Smooth muscle cell (in vitro differentiated cells): ENCODE data around the gene PABPN1. TPM values are rescaled to one million over a fixed set of nuclear protein-coding genes. Genes with fewer than 3 reads are reported as not detected.

Experiments
- DNase-seq: peaks from one replicate; lab custom pipeline; 2025; ENCODE audit not compliant: unreplicated experiment; lab: John Stamatoyannopoulos, UW
- H2AFZ ChIP-seq: fragments of 200-600 bp; sonication (generic); 2 replicates; pipeline ENCODE4 v1.6.0; 2016; ENCODE audit warnings: antibody characterized with exemption, low read depth, mild to moderate bottlenecking
- H3F3A ChIP-seq: fragments of 200-600 bp; sonication (generic); 2 replicates; pipeline ENCODE4 v1.6.0; 2017; ENCODE audit warnings: antibody characterized with exemption, low read depth
- H3K27ac ChIP-seq: fragments of 200-600 bp; sonication (generic); 2 replicates; pipeline ENCODE4 v1.5.1; 2016; ENCODE audit warnings: low read depth, mild to moderate bottlenecking
- H3K27me3 ChIP-seq: fragments of 200-600 bp; sonication (generic); 2 replicates; pipeline ENCODE4 v1.6.1; 2016; ENCODE audit warnings: low read depth, mild to moderate bottlenecking
- H3K36me3 ChIP-seq: fragments of 200-600 bp; sonication (generic); 2 replicates; pipeline ENCODE4 v1.5.1; 2016; ENCODE audit warnings: low read depth
- H3K4me1 ChIP-seq: fragments of 200-600 bp; sonication (generic); 2 replicates; pipeline ENCODE4 v1.5.1; 2016; ENCODE audit warnings: low read depth
- H3K4me2 ChIP-seq: fragments of 200-600 bp; sonication (generic); 2 replicates; pipeline ENCODE4 v1.6.0; 2016; ENCODE audit warnings: mild to moderate bottlenecking
- H3K4me3 ChIP-seq: fragments of 200-600 bp; sonication (generic); 2 replicates; pipeline ENCODE4 v1.5.1; 2016; ENCODE audit warnings: mild to moderate bottlenecking
- H3K79me2 ChIP-seq: fragments of 200-600 bp; sonication (generic); 2 replicates; pipeline ENCODE4 v1.6.0; 2016; ENCODE audit warnings: low read depth, mild to moderate bottlenecking
- H3K9ac ChIP-seq: fragments of 200-600 bp; sonication (generic); 2 replicates; pipeline ENCODE4 v1.6.0; 2016; ENCODE audit warnings: low read depth
- H3K9me3 ChIP-seq: fragments of 200-600 bp; sonication (generic); replicated peaks from 2 replicates; pipeline ENCODE4 v1.5.1; 2016; ENCODE audit warnings: low read depth
- H4K20me1 ChIP-seq: fragments of 200-600 bp; sonication (generic); 2 replicates; pipeline ENCODE4 v1.6.0; 2016; ENCODE audit warnings: low read depth
- WGBS: methylation state at CpG from one replicate; pipeline ENCODE4 v1.1.7; 2016; ENCODE audit warnings: low lambda C conversion rate; 5-methylcytosine and 5-hydroxymethylcytosine counted together
- polyA plus RNA-seq: library from polyadenylated mRNA; unstranded; fragments of >200 nt; fragmentation: Nextera tagmentation; extraction: Ambion mirVana; gene quantifications from 2 replicates; pipeline ENCODE4 v1.2.1, GENCODE V29; 2016
- total RNA-seq: library from RNA; depleted of rRNA; stranded (reverse); fragments of >200 nt; gene quantifications from 2 replicates; pipeline ENCODE4 v1.2.3, GENCODE V29; 2014
- TF ChIP-seq, protein P1 (sequence below): fragments of 200-600 bp; sonication (generic); IDR thresholded peaks from 2 replicates; pipeline ENCODE4 v1.5.1; 2017; ENCODE audit warnings: borderline replicate concordance, mild to moderate bottlenecking, antibody characterized with exemption; ENCODE audit not compliant: insufficient read depth, poor library complexity, severe bottlenecking

PABPN1 gene
- total and polyA plus RNA-seq, 2 experiments from 2014 or later = 48.3 to 139 TPM

DNA sequence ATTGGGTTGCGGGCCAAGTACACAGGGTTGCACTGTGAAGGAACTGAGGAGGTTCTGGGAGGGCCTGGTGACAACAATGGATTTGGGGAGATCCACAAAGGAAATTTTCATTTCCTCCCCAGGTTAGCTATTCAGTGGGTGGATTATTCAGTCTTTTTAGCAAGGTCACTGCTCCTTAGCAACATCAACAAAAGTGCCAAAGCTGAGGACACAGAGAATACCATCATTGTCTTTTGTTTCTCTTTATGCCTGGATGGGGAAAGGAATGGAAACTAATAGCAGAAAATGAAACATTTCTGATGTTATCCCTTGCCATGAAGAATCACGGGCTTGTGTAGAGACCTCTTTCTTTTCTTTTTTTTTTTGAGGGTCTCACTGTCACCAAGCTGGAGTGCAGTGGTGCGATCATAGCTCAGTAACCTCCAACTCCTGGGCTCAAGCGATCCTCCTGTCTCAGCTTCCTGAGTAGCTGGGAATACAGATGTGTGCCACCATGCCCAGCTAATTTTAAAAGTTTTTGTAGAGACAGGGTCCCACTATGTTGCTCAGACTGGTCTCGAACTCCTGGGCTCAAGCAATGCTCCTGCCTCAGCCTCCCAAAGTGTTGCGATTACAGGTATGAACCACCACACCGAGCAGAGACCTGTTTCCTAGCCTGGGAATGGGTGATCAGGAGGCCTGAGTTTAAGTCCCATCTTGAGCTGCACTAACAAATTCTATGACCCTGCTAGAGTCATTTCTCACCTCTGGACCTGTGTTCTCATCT lies 25.1 kb upstream of the PABPN1 start:
- H3K4me3 ChIP-seq = no peak overlapping the region
- 96% methylated on average over 7 of the region's 7 CpGs for WGBS
- TF ChIP-seq, protein P1, sequence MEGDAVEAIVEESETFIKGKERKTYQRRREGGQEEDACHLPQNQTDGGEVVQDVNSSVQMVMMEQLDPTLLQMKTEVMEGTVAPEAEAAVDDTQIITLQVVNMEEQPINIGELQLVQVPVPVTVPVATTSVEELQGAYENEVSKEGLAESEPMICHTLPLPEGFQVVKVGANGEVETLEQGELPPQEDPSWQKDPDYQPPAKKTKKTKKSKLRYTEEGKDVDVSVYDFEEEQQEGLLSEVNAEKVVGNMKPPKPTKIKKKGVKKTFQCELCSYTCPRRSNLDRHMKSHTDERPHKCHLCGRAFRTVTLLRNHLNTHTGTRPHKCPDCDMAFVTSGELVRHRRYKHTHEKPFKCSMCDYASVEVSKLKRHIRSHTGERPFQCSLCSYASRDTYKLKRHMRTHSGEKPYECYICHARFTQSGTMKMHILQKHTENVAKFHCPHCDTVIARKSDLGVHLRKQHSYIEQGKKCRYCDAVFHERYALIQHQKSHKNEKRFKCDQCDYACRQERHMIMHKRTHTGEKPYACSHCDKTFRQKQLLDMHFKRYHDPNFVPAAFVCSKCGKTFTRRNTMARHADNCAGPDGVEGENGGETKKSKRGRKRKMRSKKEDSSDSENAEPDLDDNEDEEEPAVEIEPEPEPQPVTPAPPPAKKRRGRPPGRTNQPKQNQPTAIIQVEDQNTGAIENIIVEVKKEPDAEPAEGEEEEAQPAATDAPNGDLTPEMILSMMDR = no peak

DNA sequence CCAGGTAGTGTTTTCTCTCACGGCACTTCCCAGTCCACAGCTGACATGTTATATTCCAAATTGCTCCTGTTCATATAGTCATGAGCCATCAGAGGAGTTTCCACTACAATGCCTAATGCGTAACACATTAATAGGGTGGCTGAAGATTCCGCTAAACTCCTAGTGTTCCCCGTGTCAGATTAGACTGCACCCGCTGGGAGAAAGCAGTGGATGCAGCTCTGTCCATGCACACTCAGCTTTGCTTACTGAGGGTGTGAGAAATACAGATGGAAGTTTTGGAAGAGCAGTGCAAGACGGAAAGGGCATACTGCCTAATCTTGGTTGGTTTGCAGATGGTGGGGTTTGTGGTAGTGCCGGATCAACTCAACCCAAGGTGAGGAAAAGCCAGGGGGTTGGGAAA lies 24.2 kb upstream of the PABPN1 start:
- Histone ChIP-seq H3K9me3 (no peaks in the 10 kb centered on the region), H3K27me3 (no peaks in the 10 kb centered on the region), H4K20me1 (no peaks in the 10 kb centered on the region), H3K79me2 (no peaks in the 10 kb centered on the region), H3K9ac (no peak overlapping the region), H3F3A (peaks cover 2% of the 10 kb centered on the region), H2AFZ (no peak overlapping the region), H3K4me2 (no peak overlapping the region), H3K4me3 (no peak overlapping the region), H3K4me1 (peaks cover 5% of the 10 kb centered on the region), H3K27ac (no peak overlapping the region), H3K36me3 (no peaks in the 10 kb centered on the region)
- TF ChIP-seq, protein P1 = no peak
- WGBS = 91% methylated on average over 7 of the region's 7 CpGs
- DNase-seq = no peak

More for the DNA sequence above, 25.1 kb upstream of the PABPN1 start:
- H3K36me3 ChIP-seq = no peaks in the 10 kb centered on the region
- H3K4me2 ChIP-seq = no peak overlapping the region
- DNase-seq = no peak
- H3K9me3 ChIP-seq = no peaks in the 10 kb centered on the region
- H3K27ac ChIP-seq = no peak overlapping the region
- H3K9ac ChIP-seq = no peak overlapping the region
- no peaks in the 10 kb centered on the region for H3K27me3 ChIP-seq
- H3F3A ChIP-seq = no peaks in the 10 kb centered on the region
- H4K20me1 ChIP-seq = no peaks in the 10 kb centered on the region
- no peaks in the 10 kb centered on the region for H3K79me2 ChIP-seq
- no peak overlapping the region for H2AFZ ChIP-seq
- H3K4me1 ChIP-seq = peaks cover 5% of the 10 kb centered on the region

- Histone ChIP-seq H3K4me2 (no peak overlapping the region), H3K36me3 (no peaks in the 10 kb centered on the region), H3K9ac (no peak overlapping the region), H3K4me3 (no peak overlapping the region), H3K4me1 (peaks cover 5% of the 10 kb centered on the region), H2AFZ (no peak overlapping the region), H3F3A (peaks cover 8% of the 10 kb centered on the region), H3K9me3 (no peaks in the 10 kb centered on the region), H3K79me2 (no peaks in the 10 kb centered on the region), H4K20me1 (no peaks in the 10 kb centered on the region), H3K27me3 (no peaks in the 10 kb centered on the region), H3K27ac (no peak overlapping the region)
- WGBS = 95% methylated on average over 7 of the region's 7 CpGs
- TF ChIP-seq, protein P1 = no peak
- no peak for DNase-seq
Measured at GRCh38 chr14:23297611-23298277, 23.5 kb upstream of the PABPN1 start.
